ENCODE measurements around the gene IMP3. TPM values are rescaled to one million over a fixed set of nuclear protein-coding genes. Genes with fewer than 3 reads are reported as not detected.

IMP3 gene
- total and polyA plus RNA-seq, 2 donors (not counting 3 experiments of a cell fraction or from before 2014, with no cell fraction given): 41.3 to 64.0 TPM

- intact Hi-C loops (cut with micrococcal nuclease): loop anchor here (1.0 kb wide), 1 partner anchor 17 kb away; no protein-coding TSS in a partner anchor
- Histone ChIP-seq H3K9me3 (replicated peaks; ENCODE audit: control insufficient read depth, insufficient read depth, low read length) (no peaks in the 10 kb centered on the region), H3K36me3 (ENCODE audit: control insufficient read depth in 2 of 2, extremely low read depth in 1 of 2, insufficient read depth in 2 of 2, low read length in 2 of 2) (peaks cover 5 to 11% of the 10 kb centered on the region in 2 experiments), H3K9me1 (replicated peaks; ENCODE audit: control insufficient read depth, extremely low read depth, insufficient read depth, low read length) (no peaks in the 10 kb centered on the region), H3K27me3 (ENCODE audit: control insufficient read depth in 2 of 2, insufficient read depth in 2 of 2, low read length in 2 of 2) (no peaks in the 10 kb centered on the region), H3K4me3 (replicated peaks in 1 of 3; ENCODE audit: insufficient read depth in 1 of 3, low read depth in 1 of 3, low read length in 3 of 3) (peak overlapping the region in 1 of 3 experiments; percentile 50), H3K4me1 (ENCODE audit: control insufficient read depth, extremely low read depth, insufficient read depth, low read length) (peaks cover 19% of the 10 kb centered on the region), H3K4me2 (ENCODE audit: insufficient read depth, low read length) (peak overlapping the region; percentile 78), H3K79me2 (ENCODE audit: control insufficient read depth, insufficient read depth, low read length) (no peaks in the 10 kb centered on the region), H4K20me1 (replicated peaks; ENCODE audit: control insufficient read depth, extremely low read depth, insufficient read depth, low read length) (no peaks in the 10 kb centered on the region), H3K27ac (ENCODE audit: insufficient read depth, low read depth, low read length) (peak overlapping the region; percentile 87), H3K9ac (replicated peaks; ENCODE audit: extremely low read depth, insufficient read depth, low read length) (peak overlapping the region; percentile 74), H2AFZ (ENCODE audit: low read depth, low read length) (peak overlapping the region; percentile 71)
- BruUV-seq (replicated peaks): no TSS peak
- dilution Hi-C loops (cut with MboI; ENCODE audit: extremely low pct_ligation_motif_present, low sequenced_read_pairs): no loop called here
- ChIA-PET CTCF (interaction anchor here (0.6 to 2.2 kb wide), 25 partner anchors 11 to 253 kb away, joined by 3 to 32 read pairs (median 4); partner anchors contain the start of genes IMP3, PTPN9 and SNX33), POLR2A (interaction anchor here (0.7 to 1.1 kb wide), 2 partner anchors 19 to 65 kb away, joined by 3 to 6 read pairs; partner anchors contain the start of gene IMP3)
- peak; percentile 68 for TF ChIP-seq JUN (IDR thresholded peaks at IDR 0.05; ENCODE audit: borderline replicate concordance, insufficient read depth, insufficient read length, low read depth)
- TF ChIP-seq CTCF (IDR thresholded peaks at IDR 0.05; ENCODE audit: extremely low read depth in 1 of 2, insufficient read depth in 1 of 2, low read depth in 1 of 2, low read length in 2 of 2): peak in 1 of 2 donors; percentile 26
- no peak for TF ChIP-seq EZH2 (IDR thresholded peaks at IDR 0.05; ENCODE audit: borderline replicate concordance, low read depth, low read length, severe bottlenecking)
- no peak for TF ChIP-seq GATA2 (IDR thresholded peaks at IDR 0.05; ENCODE audit: insufficient read depth, insufficient read length, low read depth, low read length)
- TF ChIP-seq MAX (IDR thresholded peaks at IDR 0.05; ENCODE audit: insufficient read depth, insufficient read length): no peak
- TF ChIP-seq MYC (IDR thresholded peaks at IDR 0.05; ENCODE audit: low read depth, low read length): no peak
- TF ChIP-seq POLR2A (IDR thresholded peaks at IDR 0.05; ENCODE audit: low read depth, low read length): no peak
- no peak for TF ChIP-seq POLR2AphosphoS5 (IDR thresholded peaks at IDR 0.05; ENCODE audit: insufficient read depth, low read depth, low read length)
- peak; percentile 68 for TF ChIP-seq FOS (IDR thresholded peaks at IDR 0.05; ENCODE audit: borderline replicate concordance, insufficient read depth, low read length)
- DNase-seq (ENCODE audit: low read depth, low spot score): peak; percentile 92
- FAIRE-seq: peak; percentile 92
These were observed 19.1 kb downstream of the IMP3 start for GRCh38 chr15:75620841-75621391.

Measured in endothelial cell of umbilical vein (primary cell).